K562 (cell line): ENCODE data around the gene RIPOR1. TPM values are rescaled to one million over a fixed set of nuclear protein-coding genes. Genes with fewer than 3 reads are reported as not detected.

ENCODE experiments used
- BHLHE40 ChIP-seq: IDR thresholded peaks from 2 replicates; pipeline ENCODE4 v1.6.1; 2011; ENCODE audit warnings: low read length, improper control_type of control experiment
- CC2D1A ChIP-seq: fragments of 450-650 bp; IDR thresholded peaks from 2 replicates; pipeline ENCODE4 v1.6.1; 2017; ENCODE audit warnings: mild to moderate bottlenecking
- CHCHD3 ChIP-seq: fragments of 250-450 bp; sonication (Bioruptor Pico); IDR thresholded peaks from 2 replicates; pipeline ENCODE4 v2.1.2; 2022; ENCODE audit warnings: mild to moderate bottlenecking
- DLX4 ChIP-seq: fragments of 250-450 bp; sonication (Bioruptor Pico); IDR thresholded peaks from 2 replicates; pipeline ENCODE4 v1.6.1; 2021; ENCODE audit warnings: mild to moderate bottlenecking
- ELK1 ChIP-seq: sonication (generic); formaldehyde crosslinking; IDR thresholded peaks from 2 replicates; pipeline ENCODE4 v1.8.1; 2022; ENCODE audit warnings: missing genetic modification reagents
- EP400 ChIP-seq: fragments of 450-650 bp; IDR thresholded peaks from 2 replicates; pipeline ENCODE4 v1.6.1; 2017; ENCODE audit warnings: antibody characterized with exemption, mild to moderate bottlenecking, moderate library complexity
- FOXM1 ChIP-seq, 2 experiments: fragments of 450-650 bp in 1 of 2; sonication (generic) in 1 of 2; formaldehyde crosslinking in 1 of 2; IDR thresholded peaks; 2 replicates each; pipeline versions ENCODE4 v1.6.1 to v1.9.0; 2017 to 2022; ENCODE audit warnings: low read depth in 2 of 2, mild to moderate bottlenecking in 2 of 2, missing genetic modification reagents in 1 of 2, moderate library complexity in 1 of 2
- HCFC1 ChIP-seq: IDR thresholded peaks from 2 replicates; pipeline ENCODE4 v1.6.1; 2012; ENCODE audit warnings: low read depth, low read length, improper control_type of control experiment
- MYBL2 ChIP-seq, 2 experiments: fragments of 450-650 bp in 1 of 2; sonication (generic) in 1 of 2; formaldehyde crosslinking in 1 of 2; IDR thresholded peaks; 2 replicates each; pipeline versions ENCODE4 v1.6.1 to v1.8.1; 2017 to 2022; ENCODE audit warnings: borderline replicate concordance in 1 of 2, inconsistent platforms in 1 of 2, low read depth in 1 of 2, mild to moderate bottlenecking in 1 of 2, missing genetic modification reagents in 1 of 2, moderate library complexity in 1 of 2
- MYNN ChIP-seq, 2 experiments: sonication (generic); formaldehyde crosslinking in 1 of 2; IDR thresholded peaks; 2 replicates each; pipeline versions ENCODE4 v1.5.0 to v1.6.1; 2016 to 2020; ENCODE audit warnings: antibody characterized with exemption in 1 of 2, missing genetic modification reagents in 1 of 2
- NR2F6 ChIP-seq: fragments of 450-650 bp; formaldehyde crosslinking; IDR thresholded peaks from 2 replicates; pipeline ENCODE4 v1.4.0; 2020; ENCODE audit warnings: mild to moderate bottlenecking
- NR4A1 ChIP-seq, 2 experiments: fragments of 250-450 bp in 1 of 2; fragments of 450-650 bp in 1 of 2; sonication (Bioruptor Pico) in 1 of 2; IDR thresholded peaks; 2 replicates each; pipeline versions ENCODE4 v1.4.0 to v1.6.1; 2016 to 2020; ENCODE audit warnings: mild to moderate bottlenecking in 2 of 2, missing compliant biosample characterization in 1 of 2, missing genetic modification characterization in 1 of 2, moderate library complexity in 1 of 2
- SLC30A9 ChIP-seq: fragments of 250-450 bp; sonication (Bioruptor Pico); IDR thresholded peaks from 2 replicates; pipeline ENCODE4 v1.8.0; 2022; ENCODE audit warnings: mild to moderate bottlenecking, moderate library complexity
- SMAD4 ChIP-seq: fragments of 250-450 bp; sonication (Bioruptor Pico); conservative IDR thresholded peaks from 2 replicates; pipeline ENCODE4 v1.8.0; 2021; ENCODE audit warnings: inconsistent platforms, mild to moderate bottlenecking, moderate library complexity
- SNIP1 ChIP-seq: fragments of 450-650 bp; IDR thresholded peaks from 2 replicates; pipeline ENCODE4 v1.7.1; 2017; ENCODE audit warnings: low read depth, mild to moderate bottlenecking
- STAT5B ChIP-seq: fragments of 250-450 bp; sonication (Bioruptor Pico); IDR thresholded peaks from 2 replicates; pipeline ENCODE4 v1.8.0; 2021; ENCODE audit warnings: mild to moderate bottlenecking, inconsistent platforms
- STAT6 ChIP-seq: sonication (generic); formaldehyde crosslinking; IDR thresholded peaks from 2 replicates; pipeline ENCODE4 v1.8.1; 2023; ENCODE audit warnings: mild to moderate bottlenecking, missing genetic modification reagents
- TAF1 ChIP-seq: IDR thresholded peaks from 2 replicates; pipeline ENCODE4 v1.6.1; 2011; ENCODE audit warnings: mild to moderate bottlenecking, low read length, moderate library complexity; ENCODE audit not compliant: insufficient read depth, control insufficient read depth, severe bottlenecking; ENCODE audit errors: extremely low read depth
- U2AF1 ChIP-seq: fragments of 200-400 bp; formaldehyde crosslinking; optimal IDR thresholded peaks from 2 replicates; pipeline ENCODE3; 2017; ENCODE audit warnings: mild to moderate bottlenecking, low read depth, low read length, moderate library complexity
- ZBTB26 ChIP-seq: fragments of 450-650 bp; formaldehyde crosslinking; IDR thresholded peaks from 2 replicates; pipeline ENCODE4 v1.4.0; 2022; ENCODE audit warnings: missing genetic modification characterization
- ZC3H4 ChIP-seq: sonication (generic); formaldehyde crosslinking; IDR thresholded peaks from 2 replicates; pipeline ENCODE4 v1.9.0; 2021; ENCODE audit warnings: missing genetic modification reagents, borderline replicate concordance
- ZNF253 ChIP-seq: fragments of 250-450 bp; sonication (Bioruptor Pico); conservative IDR thresholded peaks from 2 replicates; pipeline ENCODE4 v1.6.1; 2021; ENCODE audit warnings: mild to moderate bottlenecking
- polyA plus RNA-seq, 8 experiments: library from polyadenylated mRNA; depleted of rRNA in 4 of 8; stranded (reverse) in 5 of 8; unstranded in 3 of 8; fragments of >200 nt; fragmentation: Nextera tagmentation in 2 of 8; fragmentation: Illumina TruSeq in 1 of 8; extraction: Ambion mirVana in 2 of 8; extraction: Trizol in 1 of 8; gene quantifications; 2 replicates each; pipeline versions ENCODE4 v1.2.1 to v1.2.3, GENCODE V29; 2011 to 2014; ENCODE audit warnings: inconsistent platforms in 1 of 8, missing spikeins in 1 of 8
- total RNA-seq, 7 experiments: library from RNA; depleted of rRNA in 6 of 7; stranded (reverse); fragments of >200 nt in 6 of 7; fragmentation: Illumina TruSeq in 2 of 7; extraction: Trizol in 2 of 7; gene quantifications; 2 replicates each; pipeline versions ENCODE4 v1.2.1 to v1.2.3, GENCODE V29; 2011 to 2021; ENCODE audit warnings: low replicate concordance in 1 of 7

RIPOR1 gene
- total and polyA plus RNA-seq, 9 of the 15 experiments (the other 6 are each of a cell fraction or from before 2014, with no cell fraction given): 0.36 to 31.1 (median 3.0) TPM

- TF ChIP-seq STAT6 (CRISPR knock-in tag) (no peak), MYBL2 (IDR thresholded peaks at IDR 0.05; ENCODE audit: low read depth) (no peak), MYBL2 (CRISPR knock-in tag; IDR thresholded peaks at IDR 0.05; ENCODE audit: borderline replicate concordance) (no peak), ZBTB26 (CRISPR knock-in tag) (no peak), SNIP1 (no peak), MYNN (IDR thresholded peaks at IDR 0.05) (no peak; the same call in 1 of the 2 replicates), MYNN (CRISPR knock-in tag; IDR thresholded peaks at IDR 0.05) (no peak), SLC30A9 (CRISPR knock-in tag) (no peak), HCFC1 (peak; percentile 56), ZNF253 (CRISPR knock-in tag) (no peak), NR2F6 (no peak), SMAD4 (CRISPR knock-in tag) (peak; percentile 65; the same call in 1 of the 2 replicates), NR4A1 (CRISPR knock-in tag; IDR thresholded peaks at IDR 0.05) (no peak), NR4A1 (tag; IDR thresholded peaks at IDR 0.05) (no peak), EP400 (peak; percentile 67), STAT5B (no peak), BHLHE40 (peak; percentile 46; the same call in 1 of the 2 replicates), ELK1 (CRISPR knock-in tag) (no peak), ZC3H4 (CRISPR knock-in tag) (no peak), TAF1 (no peak), FOXM1 (IDR thresholded peaks at IDR 0.05; ENCODE audit: low read depth) (no peak), FOXM1 (CRISPR knock-in tag; IDR thresholded peaks at IDR 0.05; ENCODE audit: low read depth) (no peak), CHCHD3 (CRISPR knock-in tag) (no peak), DLX4 (CRISPR knock-in tag) (no peak), U2AF1 (no peak), CC2D1A (peak; percentile 76)
Measured at GRCh38 chr16:67521095-67521804, 7.4 kb upstream of the RIPOR1 start (continued).
